ENCODE measurements around the gene SMC5.

DNA sequence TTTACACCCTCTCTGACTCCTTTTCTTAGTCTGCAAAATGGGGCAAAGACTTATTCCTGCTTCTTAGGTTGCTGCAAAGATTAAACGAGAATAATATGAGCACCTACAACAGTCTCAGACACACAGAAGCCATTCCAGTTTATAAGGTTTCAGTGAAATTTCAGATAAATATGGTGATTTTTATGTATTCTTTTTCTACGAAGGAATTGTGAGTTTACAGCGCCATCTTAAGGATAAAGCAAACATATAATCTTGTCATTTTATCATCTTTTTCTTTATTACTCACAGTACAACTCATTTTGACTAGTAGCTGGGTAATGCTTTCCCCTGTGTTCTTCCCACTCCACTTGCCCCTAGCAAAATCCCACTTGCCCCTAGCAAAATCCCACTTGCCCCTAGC, 29.2 kb upstream of the SMC5 start:
- TF ChIP-seq, protein P1, sequence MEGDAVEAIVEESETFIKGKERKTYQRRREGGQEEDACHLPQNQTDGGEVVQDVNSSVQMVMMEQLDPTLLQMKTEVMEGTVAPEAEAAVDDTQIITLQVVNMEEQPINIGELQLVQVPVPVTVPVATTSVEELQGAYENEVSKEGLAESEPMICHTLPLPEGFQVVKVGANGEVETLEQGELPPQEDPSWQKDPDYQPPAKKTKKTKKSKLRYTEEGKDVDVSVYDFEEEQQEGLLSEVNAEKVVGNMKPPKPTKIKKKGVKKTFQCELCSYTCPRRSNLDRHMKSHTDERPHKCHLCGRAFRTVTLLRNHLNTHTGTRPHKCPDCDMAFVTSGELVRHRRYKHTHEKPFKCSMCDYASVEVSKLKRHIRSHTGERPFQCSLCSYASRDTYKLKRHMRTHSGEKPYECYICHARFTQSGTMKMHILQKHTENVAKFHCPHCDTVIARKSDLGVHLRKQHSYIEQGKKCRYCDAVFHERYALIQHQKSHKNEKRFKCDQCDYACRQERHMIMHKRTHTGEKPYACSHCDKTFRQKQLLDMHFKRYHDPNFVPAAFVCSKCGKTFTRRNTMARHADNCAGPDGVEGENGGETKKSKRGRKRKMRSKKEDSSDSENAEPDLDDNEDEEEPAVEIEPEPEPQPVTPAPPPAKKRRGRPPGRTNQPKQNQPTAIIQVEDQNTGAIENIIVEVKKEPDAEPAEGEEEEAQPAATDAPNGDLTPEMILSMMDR (IDR thresholded peaks at IDR 0.05): no peak
- TF ChIP-seq POLR2A (IDR thresholded peaks at IDR 0.05) (no peak), EP300 (IDR thresholded peaks at IDR 0.05) (no peak)

Data from sigmoid colon (tissue), 4 donors.